ENCODE data around the gene GRAMD1B.

DNA sequence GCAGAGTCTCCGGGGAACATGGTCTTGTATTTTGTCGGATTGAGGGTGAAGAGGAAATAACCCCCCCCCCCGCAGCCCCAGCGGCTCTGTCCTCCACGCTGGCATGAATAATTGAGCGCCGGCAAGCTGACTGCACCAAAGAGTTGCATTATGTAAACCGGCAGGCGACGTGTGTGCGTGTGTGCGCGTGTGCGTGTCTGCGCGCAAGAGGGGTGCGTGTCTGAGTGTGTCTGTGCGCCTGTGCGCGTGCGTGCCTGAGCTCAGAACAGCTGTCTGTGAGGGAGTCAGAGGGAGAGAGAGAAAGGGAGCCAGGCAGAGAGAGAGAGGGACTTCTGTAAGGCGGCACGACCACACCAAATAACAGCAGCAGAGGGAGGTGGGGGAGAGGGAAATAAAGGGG, 129.9 kb downstream of the GRAMD1B start:
- TF ChIP-seq, protein P1, sequence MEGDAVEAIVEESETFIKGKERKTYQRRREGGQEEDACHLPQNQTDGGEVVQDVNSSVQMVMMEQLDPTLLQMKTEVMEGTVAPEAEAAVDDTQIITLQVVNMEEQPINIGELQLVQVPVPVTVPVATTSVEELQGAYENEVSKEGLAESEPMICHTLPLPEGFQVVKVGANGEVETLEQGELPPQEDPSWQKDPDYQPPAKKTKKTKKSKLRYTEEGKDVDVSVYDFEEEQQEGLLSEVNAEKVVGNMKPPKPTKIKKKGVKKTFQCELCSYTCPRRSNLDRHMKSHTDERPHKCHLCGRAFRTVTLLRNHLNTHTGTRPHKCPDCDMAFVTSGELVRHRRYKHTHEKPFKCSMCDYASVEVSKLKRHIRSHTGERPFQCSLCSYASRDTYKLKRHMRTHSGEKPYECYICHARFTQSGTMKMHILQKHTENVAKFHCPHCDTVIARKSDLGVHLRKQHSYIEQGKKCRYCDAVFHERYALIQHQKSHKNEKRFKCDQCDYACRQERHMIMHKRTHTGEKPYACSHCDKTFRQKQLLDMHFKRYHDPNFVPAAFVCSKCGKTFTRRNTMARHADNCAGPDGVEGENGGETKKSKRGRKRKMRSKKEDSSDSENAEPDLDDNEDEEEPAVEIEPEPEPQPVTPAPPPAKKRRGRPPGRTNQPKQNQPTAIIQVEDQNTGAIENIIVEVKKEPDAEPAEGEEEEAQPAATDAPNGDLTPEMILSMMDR (IDR thresholded peaks at IDR 0.05; ENCODE audit: poor library complexity): no peak
- no peak for TF ChIP-seq EZH2phosphoT487 (IDR thresholded peaks at IDR 0.05; ENCODE audit: low read depth, severe bottlenecking, unreplicated experiment)
